ENCODE data around the gene DNAJB13. TPM values are rescaled to one million over a fixed set of nuclear protein-coding genes. Genes with fewer than 3 reads are reported as not detected.

DNAJB13 gene
- polyA plus RNA-seq, 1 of the 3 experiments (the other 2 are of a cell fraction) = 0.51 TPM

- TF ChIP-seq ZBTB33 (IDR thresholded peaks at IDR 0.05; ENCODE audit: borderline replicate concordance, low read depth) (no peak), NFIC (IDR thresholded peaks at IDR 0.05; ENCODE audit: borderline replicate concordance) (no peak), EP300 (IDR thresholded peaks at IDR 0.05; ENCODE audit: borderline replicate concordance in 1 of 2, low read depth in 1 of 2, low read length in 1 of 2) (no peak), RFX5 (IDR thresholded peaks at IDR 0.05; ENCODE audit: low read length) (no peak), SMC3 (IDR thresholded peaks at IDR 0.05; ENCODE audit: low read depth, low read length) (no peak), FOXM1 (IDR thresholded peaks at IDR 0.05; ENCODE audit: low read depth) (no peak)
Measured at GRCh38 chr11:73944085-73944484, 6.7 kb upstream of the DNAJB13 start (continued).

- Histone ChIP-seq H3K27ac (ENCODE audit: low read depth in 2 of 2, low read length in 1 of 2) (no peak overlapping the region), H3K36me3 (replicated peaks in 1 of 2; ENCODE audit: control insufficient read depth in 1 of 2, insufficient read depth in 2 of 2, low read length in 1 of 2) (no peaks in the 10 kb centered on the region), H3K4me2 (no peak overlapping the region), H3K4me3 (ENCODE audit: low read depth in 2 of 2, low read length in 1 of 2) (no peak overlapping the region), H3K9me2 (no peaks in the 10 kb centered on the region), H3K9ac (no peak overlapping the region), H3K9me3 (no peaks in the 10 kb centered on the region; the same call in 1 of the 2 replicates), H3K79me2 (ENCODE audit: insufficient read depth) (no peaks in the 10 kb centered on the region), H3K27me3 (ENCODE audit: insufficient read depth) (no peaks in the 10 kb centered on the region), H3F3A (replicated peaks; ENCODE audit: insufficient read depth) (no peaks in the 10 kb centered on the region), H2AFZ (ENCODE audit: low read depth) (no peak overlapping the region), H4K20me1 (ENCODE audit: insufficient read depth) (no peaks in the 10 kb centered on the region), H3K4me1 (ENCODE audit: control insufficient read depth in 1 of 2, insufficient read depth in 2 of 2, low read depth in 1 of 2, low read length in 1 of 2) (no peaks in the 10 kb centered on the region)
- ChIA-PET POLR2A (no interaction called here), CTCF (no interaction called here)
- WGBS (ENCODE audit: low lambda C conversion rate) = 93% methylated on average over 8 of the region's 10 CpGs
- no peak for DNase-seq
- no peak for TF ChIP-seq ZBTB33 (IDR thresholded peaks at IDR 0.05; ENCODE audit: borderline replicate concordance, low read depth)
- TF ChIP-seq GABPA (IDR thresholded peaks at IDR 0.05; ENCODE audit: low read depth) = no peak
- TF ChIP-seq EZH2phosphoT487 (IDR thresholded peaks at IDR 0.05; ENCODE audit: borderline replicate concordance, low read depth) = no peak
- no peak for TF ChIP-seq FOXM1 (IDR thresholded peaks at IDR 0.05; ENCODE audit: low read depth)
- no peak for TF ChIP-seq YY1 (IDR thresholded peaks at IDR 0.05; ENCODE audit: low read depth)
- no peak for TF ChIP-seq CHD2 (IDR thresholded peaks at IDR 0.05; ENCODE audit: low read length, partially characterized antibody)
- TF ChIP-seq SIN3A (IDR thresholded peaks at IDR 0.05; ENCODE audit: borderline replicate concordance, low read depth, low read length) = no peak
Measured at GRCh38 chr11:73944901-73945300, 5.9 kb upstream of the DNAJB13 start.

GRCh38 chr11:73945396-73945795, 5.4 kb upstream of the DNAJB13 start:
- ChIA-PET CTCF (interaction anchor here (0.6 to 1.7 kb wide), 2 partner anchors 12 to 19 kb away, joined by 3 to 6 read pairs; no protein-coding TSS in a partner anchor), POLR2A (no interaction called here)
- DNase-seq = no peak
- H3K27me3 ChIP-seq (ENCODE audit: insufficient read depth) = no peaks in the 10 kb centered on the region
- no peaks in the 10 kb centered on the region for H3K4me1 ChIP-seq (ENCODE audit: control insufficient read depth in 1 of 2, insufficient read depth in 2 of 2, low read depth in 1 of 2, low read length in 1 of 2)
- no peaks in the 10 kb centered on the region; the same call in 1 of the 2 replicates for H3K9me3 ChIP-seq
- no peaks in the 10 kb centered on the region for H4K20me1 ChIP-seq (ENCODE audit: insufficient read depth)
- no peak overlapping the region for H3K9ac ChIP-seq
- no peak overlapping the region for H2AFZ ChIP-seq (ENCODE audit: low read depth)
- no peaks in the 10 kb centered on the region for H3K36me3 ChIP-seq (replicated peaks in 1 of 2; ENCODE audit: control insufficient read depth in 1 of 2, insufficient read depth in 2 of 2, low read length in 1 of 2)
- no peak overlapping the region for H3K27ac ChIP-seq (ENCODE audit: low read depth in 2 of 2, low read length in 1 of 2)
- H3F3A ChIP-seq (replicated peaks; ENCODE audit: insufficient read depth) = no peaks in the 10 kb centered on the region
- no peaks in the 10 kb centered on the region for H3K79me2 ChIP-seq (ENCODE audit: insufficient read depth)
- no peak overlapping the region for H3K4me3 ChIP-seq (ENCODE audit: low read depth in 2 of 2, low read length in 1 of 2)
- no peak overlapping the region for H3K4me2 ChIP-seq
- no peaks in the 10 kb centered on the region for H3K9me2 ChIP-seq
- WGBS (ENCODE audit: low lambda C conversion rate) = 56% methylated on average over 4 of the region's 4 CpGs
- TF ChIP-seq TEAD4 (IDR thresholded peaks at IDR 0.05; ENCODE audit: borderline replicate concordance, insufficient read depth) = no peak
- no peak for TF ChIP-seq REST (IDR thresholded peaks at IDR 0.05; ENCODE audit: low read depth, low read length)
- no peak for TF ChIP-seq NRF1 (IDR thresholded peaks at IDR 0.05; ENCODE audit: low read depth, low read length)
- no peak for TF ChIP-seq TCF12 (IDR thresholded peaks at IDR 0.05)
- TF ChIP-seq NFIC (IDR thresholded peaks at IDR 0.05; ENCODE audit: borderline replicate concordance) = no peak
- TF ChIP-seq RXRA (IDR thresholded peaks at IDR 0.05; ENCODE audit: borderline replicate concordance, low read depth) = no peak
- TF ChIP-seq FOSL2 (IDR thresholded peaks at IDR 0.05; ENCODE audit: borderline replicate concordance, low read depth) = no peak
- TF ChIP-seq RFX5 (IDR thresholded peaks at IDR 0.05; ENCODE audit: low read length) = no peak
- no peak for TF ChIP-seq EZH2phosphoT487 (IDR thresholded peaks at IDR 0.05; ENCODE audit: borderline replicate concordance, low read depth)
- no peak for TF ChIP-seq SMC3 (IDR thresholded peaks at IDR 0.05; ENCODE audit: low read depth, low read length)
- TF ChIP-seq CHD2 (IDR thresholded peaks at IDR 0.05; ENCODE audit: low read length, partially characterized antibody) = no peak
- TF ChIP-seq JUND (IDR thresholded peaks at IDR 0.05) = no peak
